Stimulated activated CD4-positive, alpha-beta T cell treated with anti-CD3 and anti-CD28 coated beads, Interleukin-4, amount 100 ng/mL, for 1 hour (primary cell): ENCODE measurements around the gene ZNFX1.
"Not testable (repeated sequence)": the region's sequence is repeated elsewhere in the genome, so short reads cannot be mapped to it uniquely, and the experiment has no call there.

ENCODE experiments used
- DNase-seq: peaks from one replicate; pipeline ENCODE4 v3.0.0-alpha.2; 2020

ZNFX1 gene

DNA sequence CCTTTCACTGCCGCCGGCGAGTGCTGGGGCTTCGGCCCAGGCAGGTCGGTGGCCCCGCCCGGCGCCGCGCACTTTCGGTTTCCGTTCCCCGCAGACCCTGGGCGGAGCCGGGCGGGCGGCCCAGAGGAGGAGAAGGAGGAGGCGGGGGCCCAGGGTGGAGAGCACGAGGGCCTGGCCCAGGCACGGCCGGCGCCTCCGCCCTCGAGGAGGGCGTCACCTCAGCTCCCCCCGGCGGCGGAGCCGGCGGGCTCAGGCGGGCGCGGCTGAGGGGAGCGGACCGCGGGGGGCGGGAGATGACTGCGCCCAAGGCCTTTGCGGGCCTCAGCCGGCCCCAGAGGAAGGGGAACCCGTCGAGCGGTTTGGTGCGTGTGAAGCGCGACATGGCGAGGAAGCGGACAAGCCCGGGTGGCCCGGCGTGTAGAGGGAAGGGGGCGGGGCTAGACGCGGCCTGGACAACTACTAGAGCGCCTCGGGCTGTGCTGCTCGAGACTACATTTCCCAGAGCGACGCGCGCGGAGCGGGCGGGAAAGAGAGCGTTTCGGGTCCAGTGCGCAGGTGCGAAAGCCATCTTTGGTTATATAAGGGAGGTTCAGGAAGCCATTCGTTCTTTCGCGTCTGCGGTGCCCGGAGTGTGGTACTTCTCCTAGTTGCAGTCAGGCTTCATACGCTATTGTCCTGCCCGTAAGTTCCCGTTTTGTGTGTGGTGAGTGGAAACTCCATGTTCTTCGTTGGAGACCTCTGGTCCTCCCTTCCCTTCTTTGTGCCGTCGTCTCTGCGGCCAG, at the start of gene ZNFX1:
Gene ZNFX1 (minus strand): TSS at position 22 of the 782 bp plus-strand sequence. CDS start 2,218 bp downstream, outside the sequence.
- DNase-seq: peak; percentile 98

DNA sequence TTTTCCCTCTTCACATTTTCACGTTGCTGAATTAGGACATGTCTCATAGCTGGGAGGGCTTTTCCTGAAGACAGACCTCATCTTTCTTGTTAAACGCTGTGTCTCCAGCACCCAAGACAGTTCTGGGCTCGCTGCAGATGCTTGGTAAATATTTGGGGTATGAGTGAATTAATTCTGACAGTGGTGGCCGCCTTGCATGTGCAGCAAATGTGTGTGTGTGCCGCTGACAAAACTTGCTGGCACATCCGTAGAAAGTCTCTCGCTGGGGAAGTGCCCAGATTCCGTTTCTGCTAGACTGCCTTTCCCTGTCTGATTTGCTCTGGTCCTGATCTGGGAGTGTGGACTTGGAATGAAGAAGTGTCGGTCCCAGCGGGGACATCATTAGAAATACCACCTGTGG, 48.2 kb upstream of the ZNFX1 start:
- no peak for DNase-seq

DNA sequence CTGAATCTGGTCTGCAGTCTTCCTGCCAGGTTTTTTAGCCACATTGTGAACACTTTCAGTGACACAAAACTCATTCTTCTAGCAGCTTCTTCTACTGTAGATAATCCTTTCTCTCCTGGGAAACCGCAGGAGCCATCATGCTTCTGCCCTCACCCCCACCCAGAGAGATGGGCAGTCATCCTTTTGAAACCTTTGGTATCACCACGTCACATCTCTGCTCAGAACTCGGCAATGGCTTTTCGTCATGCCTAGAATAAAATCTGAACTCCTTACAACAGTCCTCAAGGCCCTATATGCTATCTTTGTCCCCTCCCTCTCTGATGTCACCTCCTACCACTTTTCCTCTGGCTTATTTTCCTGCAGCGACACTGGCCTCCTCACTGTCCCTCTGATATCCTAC, 46.4 kb upstream of the ZNFX1 start:
- no peak for DNase-seq

DNA sequence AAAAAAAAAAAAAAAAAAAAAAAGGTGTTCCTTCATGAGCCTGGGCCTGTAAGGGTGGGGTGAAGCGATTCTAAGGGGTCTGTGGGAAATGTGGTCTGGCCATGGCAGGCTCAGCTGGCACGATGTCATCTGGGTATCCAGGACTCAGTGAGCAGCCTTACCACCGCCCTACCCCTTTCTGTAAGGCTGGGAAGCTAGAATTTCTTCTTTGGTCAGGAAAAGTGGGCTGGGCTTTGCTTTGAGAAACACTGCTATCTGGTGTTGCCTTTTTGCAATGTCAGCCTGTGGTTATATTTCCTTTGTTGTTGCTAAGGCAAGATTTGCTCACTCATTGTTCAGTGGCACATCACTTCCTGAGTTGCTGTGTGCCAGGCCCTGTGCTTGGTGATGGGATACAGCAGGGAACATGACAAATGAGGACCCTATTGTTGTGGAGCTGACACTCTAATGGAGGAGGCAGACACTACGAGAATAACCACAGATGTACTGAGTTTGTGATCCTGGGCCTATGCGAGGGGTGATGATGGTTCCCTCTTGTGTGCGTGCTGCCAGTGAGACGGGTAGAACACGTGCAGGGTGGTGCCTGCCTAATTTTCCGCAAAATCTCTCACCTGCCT, 45.9 kb upstream of the ZNFX1 start:
- DNase-seq: no peak

DNA sequence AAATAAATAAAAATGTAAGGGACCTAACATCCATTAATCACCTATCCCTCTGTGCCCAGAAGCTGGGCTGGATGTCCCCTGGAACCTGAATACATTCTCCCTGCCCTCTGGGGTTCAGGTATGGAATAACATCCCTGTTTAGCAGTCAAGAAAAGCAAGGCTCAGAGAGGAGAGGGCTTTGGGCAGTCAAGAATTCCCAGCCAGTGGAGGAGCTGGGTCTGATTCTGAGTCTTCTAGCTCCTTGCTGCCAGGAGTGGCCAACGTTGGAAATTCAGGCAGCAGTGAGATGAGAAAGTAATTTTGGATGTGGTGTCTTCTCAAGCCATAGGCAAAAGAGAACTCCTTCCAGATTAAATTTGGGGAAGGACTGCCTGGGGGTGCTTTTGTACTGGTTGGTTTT, 42.6 kb upstream of the ZNFX1 start:
- DNase-seq: no peak

DNA sequence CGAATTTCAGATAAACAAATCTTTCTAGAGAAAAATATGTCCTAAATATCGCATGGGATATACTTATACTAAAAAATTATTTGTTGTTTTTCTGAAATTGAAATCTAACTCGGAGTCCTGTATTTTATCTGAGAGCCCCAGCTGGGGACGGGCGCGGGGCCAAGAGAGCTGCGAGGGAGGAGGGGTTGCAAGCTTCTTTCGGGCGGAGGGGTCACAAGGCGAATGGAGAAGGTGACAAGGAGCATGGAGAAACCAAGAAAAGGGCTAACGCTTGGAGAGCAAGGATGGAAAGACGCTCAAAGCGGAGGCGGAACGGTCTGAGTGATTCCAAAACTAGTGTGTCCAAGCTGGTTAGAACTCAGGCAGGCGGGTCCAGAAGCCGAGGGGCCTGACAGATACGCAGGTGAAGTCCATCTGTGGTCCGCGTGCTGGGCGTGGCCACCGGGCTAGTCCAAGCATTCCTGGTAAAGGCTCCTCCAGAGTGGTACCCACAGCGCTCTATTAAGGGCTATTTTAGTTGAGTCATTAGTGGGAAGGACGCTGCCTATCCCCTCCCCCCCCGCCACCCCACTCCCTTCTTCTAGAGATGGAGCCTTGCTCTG, 41.5 kb upstream of the ZNFX1 start:
- DNase-seq: no peak

DNA sequence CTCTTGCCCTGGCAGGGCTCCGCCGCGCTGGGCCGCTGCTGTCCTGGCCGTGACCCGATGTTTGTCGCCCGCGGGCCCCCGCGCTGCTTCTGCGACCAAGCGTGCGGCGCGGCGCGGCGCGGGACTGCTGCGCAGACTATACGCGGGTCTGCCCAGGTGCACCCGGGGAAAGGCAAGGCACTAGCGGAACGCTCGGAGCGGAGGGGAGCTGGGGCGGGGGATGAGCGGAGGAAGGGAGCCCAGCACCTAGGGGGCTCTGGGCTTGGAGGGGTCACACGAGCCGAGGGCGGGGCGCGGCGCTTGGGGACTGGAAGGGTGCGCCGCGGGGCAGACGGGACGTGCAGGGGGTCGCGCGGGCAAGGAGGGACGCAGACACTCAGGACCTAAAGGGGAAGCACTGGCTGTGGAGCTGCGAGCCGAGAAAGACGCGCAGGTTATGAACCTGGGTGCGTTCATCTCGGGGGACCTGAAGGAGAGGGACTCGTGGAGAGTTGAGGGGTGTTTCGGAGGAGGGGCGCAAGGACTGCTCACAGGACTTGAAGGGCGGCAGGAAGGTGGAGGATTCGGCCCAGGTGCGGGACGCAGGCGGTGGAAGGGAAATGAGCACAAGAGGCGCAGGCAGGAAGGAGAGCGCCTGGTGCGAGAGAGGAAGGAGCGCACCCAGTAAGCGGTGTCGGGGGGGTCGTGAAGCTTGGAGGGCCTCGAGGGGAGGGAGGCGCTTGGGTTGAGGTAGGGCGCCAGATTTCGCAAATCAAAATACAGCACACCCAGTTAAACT, 40.8 kb upstream of the ZNFX1 start:
- no peak for DNase-seq

DNA sequence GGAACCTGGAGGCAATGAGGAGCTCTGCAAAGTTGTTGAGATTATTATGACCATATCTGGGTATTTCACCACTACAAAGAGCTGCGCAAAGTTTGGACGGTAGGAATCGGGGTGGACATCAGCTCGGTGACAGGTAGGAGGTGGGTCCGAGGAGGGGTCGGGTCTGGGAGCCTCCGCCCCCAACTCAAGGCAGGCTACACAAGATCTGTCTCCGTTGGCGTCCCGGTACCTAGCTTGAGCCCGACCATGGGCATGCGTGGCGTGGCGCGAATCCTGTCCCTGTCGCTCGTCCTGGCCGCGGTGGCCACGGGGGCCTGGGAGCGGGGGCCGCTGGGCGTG, 40.2 kb upstream of the ZNFX1 start:
- DNase-seq: no peak

DNA sequence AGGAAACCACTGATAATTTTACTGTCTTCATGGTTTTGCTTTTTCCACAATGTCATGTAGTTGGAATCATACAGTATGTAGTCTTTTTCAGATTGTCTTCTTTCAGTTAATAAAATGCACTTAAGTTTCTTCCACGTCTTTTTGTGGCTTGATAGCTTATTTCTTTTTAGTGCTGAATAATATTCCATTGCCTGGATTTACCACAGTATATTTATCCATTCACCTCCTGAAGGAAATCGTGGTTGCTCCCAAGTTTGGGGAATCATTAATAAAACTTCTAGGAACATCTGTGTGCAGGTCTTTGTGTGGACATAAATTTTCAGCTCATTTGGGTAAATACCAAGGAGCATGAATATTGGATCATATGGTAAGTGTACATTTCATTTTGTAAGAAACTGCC, 38.8 kb upstream of the ZNFX1 start:
- no peak for DNase-seq

DNA sequence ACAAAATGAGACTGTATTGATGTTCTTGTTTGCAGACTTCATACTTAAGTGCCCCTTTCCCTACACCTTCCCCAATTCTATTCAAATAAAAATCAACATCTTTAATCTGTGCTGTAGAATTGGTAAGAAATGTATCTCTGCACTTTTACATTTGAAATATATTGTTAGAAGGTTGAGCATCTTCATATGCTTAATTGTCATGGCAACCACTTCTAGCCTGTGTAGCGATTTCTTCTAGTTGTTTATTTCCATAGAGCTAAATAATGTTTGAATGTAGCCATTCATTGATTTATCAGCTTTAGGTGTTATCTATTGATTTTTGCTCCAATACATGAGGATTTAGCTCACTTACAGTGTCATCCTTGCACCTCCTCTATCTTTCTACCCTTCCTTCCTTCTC, 37.7 kb upstream of the ZNFX1 start:
- DNase-seq: no peak

DNA sequence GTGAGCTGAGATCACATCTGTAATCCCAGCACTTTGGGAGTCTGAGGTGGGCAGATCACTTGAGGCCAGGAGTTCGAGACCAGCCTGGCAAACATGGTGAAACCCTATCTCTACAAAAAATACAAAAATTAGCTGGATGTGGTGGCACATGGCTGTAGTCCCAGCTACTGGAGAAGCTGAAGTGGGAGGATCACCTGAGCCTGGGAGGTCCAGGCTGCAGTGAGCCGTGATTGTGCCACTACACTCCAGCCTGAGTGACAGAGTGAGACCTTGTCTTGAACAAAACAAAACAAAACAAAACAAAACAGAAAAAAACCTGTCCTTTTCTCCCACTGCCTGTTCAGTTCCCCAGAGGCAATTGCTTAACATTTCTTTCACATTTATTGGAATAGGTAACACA, 36.2 kb upstream of the ZNFX1 start:
- DNase-seq: not testable (repeated sequence)

DNA sequence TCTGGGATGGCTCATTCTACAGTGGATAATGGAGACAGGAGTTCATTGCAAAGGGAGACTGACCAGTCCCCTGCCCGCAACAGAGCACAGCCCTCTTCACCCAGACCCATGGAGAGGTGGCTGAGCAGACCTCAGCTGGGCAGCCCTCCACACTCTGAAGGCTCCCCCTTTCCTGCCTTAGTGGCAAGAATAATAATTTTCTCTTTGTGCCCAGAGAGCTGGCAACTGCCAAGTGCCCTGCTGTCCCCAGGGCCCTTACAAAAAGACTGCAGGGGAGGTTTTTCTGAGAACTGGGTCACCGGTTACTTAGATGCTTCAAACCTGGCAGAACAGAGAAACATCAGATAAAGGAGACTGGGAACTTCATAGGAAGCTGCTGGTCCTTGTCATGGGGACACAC, 35.4 kb upstream of the ZNFX1 start:
- DNase-seq: no peak

DNA sequence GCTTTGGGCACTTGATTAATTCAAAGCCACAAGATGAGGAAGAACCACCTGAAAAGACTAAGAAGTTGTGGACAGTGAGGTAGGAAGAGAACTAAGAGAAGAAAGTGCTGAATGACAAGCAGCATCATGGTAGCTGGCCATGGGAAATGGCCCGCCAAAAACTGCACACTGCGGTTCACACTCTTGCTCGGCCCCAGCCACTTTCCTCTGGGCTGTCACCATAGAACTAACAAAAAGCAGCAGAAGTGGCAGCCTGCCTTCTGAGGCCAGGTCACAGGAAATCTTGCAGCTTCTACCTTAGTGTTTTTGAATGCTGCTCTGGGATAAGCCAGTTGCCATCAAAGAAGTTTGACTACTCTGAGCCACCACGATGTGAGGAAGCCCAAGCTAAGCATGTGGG, 34.8 kb upstream of the ZNFX1 start:
- no peak for DNase-seq

DNA sequence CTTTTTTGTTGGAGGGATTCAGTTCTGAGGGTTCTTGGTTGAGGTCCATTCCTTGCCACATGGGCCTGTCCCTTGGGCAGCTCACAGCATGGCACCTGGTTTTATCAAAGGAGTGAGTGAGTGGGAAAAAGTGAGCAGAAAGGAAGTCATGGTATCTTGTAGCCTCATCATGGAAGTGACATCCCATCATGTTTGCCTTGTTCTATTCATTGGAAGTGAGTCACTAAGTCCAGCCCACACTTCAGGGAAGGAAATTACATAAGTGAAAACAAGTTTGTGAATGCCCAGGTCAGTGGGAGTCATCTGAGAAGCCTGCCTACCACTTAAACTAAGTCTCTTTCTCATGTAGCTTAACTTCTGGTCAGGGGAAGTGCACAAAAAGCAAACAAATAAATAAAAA, 32.8 kb upstream of the ZNFX1 start:
- no peak for DNase-seq

DNA sequence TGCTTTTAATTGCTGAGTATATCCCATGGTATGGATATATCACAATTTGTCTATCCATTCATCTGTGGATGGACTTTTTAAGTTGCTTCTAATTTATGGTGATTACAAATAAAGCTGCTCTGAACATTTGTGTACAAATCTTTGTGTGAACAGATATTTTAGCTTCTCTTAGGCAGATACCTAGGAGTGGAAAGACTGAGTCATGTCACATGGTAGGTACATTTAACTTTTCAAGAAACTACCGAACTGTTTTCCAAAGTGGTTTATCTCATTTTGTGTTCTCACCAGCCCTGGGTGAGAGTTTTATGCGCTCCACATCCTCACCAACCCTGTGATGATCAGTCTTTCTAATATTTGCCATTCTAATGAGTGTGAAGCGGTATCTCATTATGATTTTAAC, 31.0 kb upstream of the ZNFX1 start:
- no peak for DNase-seq

DNA sequence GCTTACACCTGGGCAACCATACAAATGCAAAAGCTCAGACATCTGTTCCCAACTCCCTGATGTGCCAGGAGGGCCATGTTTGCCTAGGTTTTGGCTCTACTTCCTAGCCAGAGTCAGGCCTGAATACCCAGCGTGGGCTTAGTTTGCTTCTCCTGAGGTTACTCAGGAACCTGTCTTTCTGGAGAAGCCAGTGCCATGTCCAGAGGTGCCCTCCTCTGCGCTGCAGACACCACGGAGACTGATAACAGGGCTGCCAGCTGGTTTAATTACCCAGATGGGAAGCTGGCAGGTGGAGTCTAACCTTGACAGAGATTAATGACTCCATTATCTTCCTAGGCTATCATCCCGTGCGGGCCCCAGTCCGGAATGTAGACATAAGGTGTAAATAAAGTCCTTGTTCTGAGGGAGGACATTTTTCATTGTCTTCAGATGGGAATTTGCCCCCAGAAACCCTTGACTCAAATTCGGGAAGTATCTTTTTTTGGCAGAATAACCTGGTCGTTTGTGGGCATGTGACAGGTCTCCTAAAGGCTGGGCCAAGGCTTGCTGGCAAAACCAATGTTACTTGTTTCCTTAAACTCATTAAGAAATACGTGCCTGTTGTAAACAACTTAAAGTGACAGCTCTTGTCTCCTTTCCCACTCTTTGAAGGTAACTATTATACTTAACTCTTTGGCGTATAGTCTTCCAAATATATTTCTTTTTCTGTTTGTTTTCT, 29.2 kb upstream of the ZNFX1 start:
- DNase-seq: no peak

DNA sequence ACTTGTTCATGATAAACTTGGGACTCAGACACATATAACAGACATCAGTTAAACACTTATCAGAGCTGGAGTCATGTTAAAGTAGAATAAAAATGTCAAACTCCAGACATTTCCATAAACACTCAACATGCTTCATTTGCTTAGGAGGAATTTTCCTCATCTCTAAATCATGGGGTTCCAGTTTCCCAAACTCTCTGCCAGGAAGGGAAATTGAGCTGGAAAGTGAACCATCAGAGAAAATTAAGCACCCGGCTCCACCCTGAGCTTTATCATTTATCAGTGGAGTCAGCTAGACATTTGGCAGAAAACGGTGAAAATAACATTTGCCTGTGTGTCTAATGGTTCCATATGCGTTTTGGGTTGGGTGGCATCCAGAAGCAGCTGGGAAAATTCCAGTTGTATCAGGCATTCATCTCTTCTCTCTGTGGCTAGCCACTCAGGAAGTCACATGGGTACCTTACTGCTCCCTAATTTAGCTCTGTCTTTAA, 25.3 kb upstream of the ZNFX1 start:
- no peak for DNase-seq

DNA sequence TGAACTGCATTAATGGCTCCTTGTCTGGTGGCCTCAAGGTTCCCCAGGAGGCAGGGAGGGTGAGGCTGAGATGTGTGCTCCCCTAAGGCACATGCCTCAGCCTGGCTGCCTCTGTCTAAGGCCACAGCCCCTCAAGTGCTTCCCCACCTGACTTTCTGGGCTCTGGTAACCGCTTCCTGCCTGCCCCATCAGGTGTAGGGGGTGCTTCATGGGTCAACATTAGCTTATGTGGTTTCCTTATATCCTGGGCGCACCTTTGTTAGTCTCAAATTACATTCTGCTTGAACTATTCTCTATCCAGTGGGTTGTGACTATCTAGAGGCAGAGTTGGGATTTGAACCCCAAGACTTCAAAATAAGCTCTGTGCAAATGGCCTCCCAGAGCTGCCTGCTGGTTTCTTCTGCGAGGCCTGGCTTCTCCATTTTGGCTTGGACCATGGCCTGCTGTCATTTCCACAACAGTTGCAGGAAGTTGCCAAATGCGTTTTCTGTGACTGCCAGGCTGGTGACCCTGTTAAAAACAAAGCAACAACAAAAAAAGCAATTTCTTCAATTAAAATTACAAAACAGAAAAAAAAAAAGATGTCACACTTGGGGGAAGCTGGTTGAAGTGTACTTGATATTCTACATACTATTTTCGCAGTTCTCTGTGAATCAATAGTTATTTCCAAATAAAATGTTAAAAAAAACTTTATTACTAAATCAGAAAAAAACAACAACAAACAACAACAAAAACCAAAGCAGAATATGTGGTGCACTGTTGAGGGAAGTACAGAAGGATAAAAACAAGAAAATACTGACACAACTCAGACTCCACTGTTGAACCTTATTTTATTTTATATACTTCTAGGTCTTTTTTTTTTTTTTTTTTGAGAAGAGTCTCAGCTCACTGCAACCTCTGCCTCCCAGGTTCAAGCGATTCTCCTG, 20.0 kb upstream of the ZNFX1 start:
- DNase-seq: no peak

DNA sequence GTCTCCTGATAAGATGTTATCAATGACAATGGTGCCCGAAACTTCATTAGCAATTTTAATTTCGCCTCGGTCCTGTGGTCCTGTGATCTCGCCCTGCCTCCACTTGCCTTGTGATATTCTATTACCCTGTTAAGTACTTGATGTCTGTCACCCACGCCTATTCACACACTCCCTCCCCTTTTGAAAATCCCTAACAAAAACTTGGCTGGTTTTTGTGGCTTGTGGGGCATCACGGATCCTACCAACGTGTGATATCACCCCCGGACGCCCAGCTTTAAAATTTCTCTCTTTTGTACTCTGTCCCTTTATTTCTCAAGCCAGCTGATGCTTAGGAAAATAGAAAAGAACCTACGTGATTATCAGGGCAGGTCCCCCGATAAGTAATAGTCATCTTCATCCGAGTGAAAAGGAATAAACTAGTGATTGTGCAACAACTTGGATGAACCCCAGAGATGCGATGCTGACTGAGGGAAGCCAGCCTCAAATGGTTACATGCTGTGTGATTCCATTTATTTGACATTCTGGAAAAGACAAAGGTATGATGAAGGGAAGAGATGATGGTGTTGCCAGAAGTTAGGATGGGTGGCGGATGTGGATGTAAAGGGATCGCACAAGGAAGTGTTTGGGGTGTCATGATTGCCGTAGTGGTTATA, 16.3 kb upstream of the ZNFX1 start:
- DNase-seq: not testable (repeated sequence)

DNA sequence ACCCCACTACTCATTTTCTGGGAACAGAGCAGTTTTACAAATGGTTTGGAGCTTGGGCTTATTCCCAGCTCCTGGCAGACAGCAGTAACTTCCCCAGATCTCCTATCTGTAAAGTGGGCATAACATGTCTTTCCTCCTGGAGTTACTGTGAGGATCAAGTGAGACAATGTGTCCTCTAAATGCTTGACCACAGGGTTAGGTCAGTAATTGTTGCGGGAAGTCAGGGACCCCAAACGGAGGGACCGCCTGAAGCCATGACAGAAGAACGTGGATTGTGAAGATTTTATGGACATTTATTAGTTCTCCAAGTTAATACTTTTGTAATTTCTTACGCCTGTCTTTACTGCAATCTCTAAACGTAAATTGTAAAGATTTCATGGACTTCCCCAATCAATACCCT, 15.3 kb upstream of the ZNFX1 start:
- DNase-seq: no peak

DNA sequence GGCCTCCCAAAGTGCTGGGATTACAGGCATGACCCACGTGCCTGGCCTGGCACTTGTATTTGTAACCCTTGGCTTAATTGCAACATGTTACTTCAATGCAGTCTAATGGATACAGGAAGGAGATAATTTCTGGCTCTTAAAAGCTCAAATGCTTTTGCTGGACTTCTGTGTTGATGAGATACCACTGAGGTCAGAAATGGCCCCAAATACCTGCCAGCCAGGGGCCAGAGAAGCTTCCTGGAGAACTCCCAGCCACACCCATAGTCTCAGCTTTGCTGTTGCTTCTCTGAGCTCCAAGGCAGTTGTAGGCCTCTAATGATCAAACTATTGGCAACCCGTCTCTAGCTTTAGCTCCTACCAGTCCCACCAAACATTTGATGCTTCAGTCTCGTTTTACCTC, 14.2 kb upstream of the ZNFX1 start:
- no peak for DNase-seq
